WTC11 (cell line): ENCODE results near the gene E2F2. TPM values are rescaled to one million over a fixed set of nuclear protein-coding genes. Genes with fewer than 3 reads are reported as not detected.

Experiments used
- GABPB1 ChIP-seq: sonication (generic); formaldehyde crosslinking; IDR thresholded peaks from 2 replicates; pipeline ENCODE4 v1.8.1; 2023; ENCODE audit warnings: mild to moderate bottlenecking, missing genetic modification reagents
- MYBL2 ChIP-seq: sonication (generic); formaldehyde crosslinking; IDR thresholded peaks from 2 replicates; pipeline ENCODE4 v1.8.1; 2023; ENCODE audit warnings: mild to moderate bottlenecking, moderate library complexity, missing genetic modification reagents
- NFE2L1 ChIP-seq: sonication (generic); formaldehyde crosslinking; IDR thresholded peaks from 2 replicates; pipeline ENCODE4 v1.8.1; 2023; ENCODE audit warnings: missing genetic modification reagents
- TCF7 ChIP-seq: sonication (generic); formaldehyde crosslinking; IDR thresholded peaks from 2 replicates; pipeline ENCODE4 v1.8.0; 2022; ENCODE audit warnings: mild to moderate bottlenecking, low read depth, missing genetic modification reagents, moderate library complexity
- ZBTB21 ChIP-seq: sonication (generic); formaldehyde crosslinking; IDR thresholded peaks from 2 replicates; pipeline ENCODE4 v1.8.1; 2023; ENCODE audit warnings: mild to moderate bottlenecking, missing genetic modification reagents, borderline replicate concordance
- ZNF138 ChIP-seq: sonication (generic); formaldehyde crosslinking; conservative IDR thresholded peaks from 2 replicates; pipeline ENCODE4 v1.8.1; 2022; ENCODE audit warnings: mild to moderate bottlenecking, moderate library complexity, missing genetic modification reagents
- ZNF219 ChIP-seq: sonication (generic); formaldehyde crosslinking; IDR thresholded peaks from 2 replicates; pipeline ENCODE4 v1.8.0; 2023; ENCODE audit warnings: missing genetic modification reagents, mild to moderate bottlenecking, borderline replicate concordance
- ZNF317 ChIP-seq: sonication (generic); formaldehyde crosslinking; IDR thresholded peaks from 2 replicates; pipeline ENCODE4 v1.8.1; 2023; ENCODE audit warnings: low read depth, mild to moderate bottlenecking, moderate library complexity, missing genetic modification reagents, borderline replicate concordance
- total RNA-seq: library from RNA; stranded (reverse); gene quantifications from 3 replicates; pipeline ENCODE4 v1.2.3, GENCODE V29; 2021
- TF ChIP-seq, protein P1 (sequence below): fragments of 250-450 bp; sonication (Bioruptor Pico); IDR thresholded peaks from 2 replicates; pipeline ENCODE4 v1.8.0; 2021; ENCODE audit warnings: mild to moderate bottlenecking
- TF ChIP-seq, protein P2 (sequence below): sonication (generic); formaldehyde crosslinking; IDR thresholded peaks from 2 replicates; pipeline ENCODE4 v1.8.1; 2022; ENCODE audit warnings: low read depth, mild to moderate bottlenecking, moderate library complexity, missing genetic modification reagents, borderline replicate concordance
- TF ChIP-seq, protein P3 (sequence below): fragments of 250-450 bp; sonication (Bioruptor Pico); IDR thresholded peaks from 2 replicates; pipeline ENCODE4 v2.1.2; 2022; ENCODE audit warnings: mild to moderate bottlenecking, moderate library complexity
- TF ChIP-seq, protein P4 (sequence below): sonication (generic); formaldehyde crosslinking; IDR thresholded peaks from 2 replicates; pipeline ENCODE4 v1.8.1; 2022; ENCODE audit warnings: mild to moderate bottlenecking, moderate library complexity, missing genetic modification reagents
- TF ChIP-seq, protein P5 (sequence below): sonication (generic); formaldehyde crosslinking; IDR thresholded peaks from 2 replicates; pipeline ENCODE4 v1.8.0; 2022; ENCODE audit warnings: mild to moderate bottlenecking, missing genetic modification reagents
- TF ChIP-seq, protein P6 (sequence below): sonication (generic); formaldehyde crosslinking; IDR thresholded peaks from 2 replicates; pipeline ENCODE4 v1.8.1; 2023; ENCODE audit warnings: mild to moderate bottlenecking, missing genetic modification reagents
- TF ChIP-seq, protein P7 (sequence below): sonication (generic); formaldehyde crosslinking; IDR thresholded peaks from 2 replicates; pipeline ENCODE4 v1.8.1; 2022; ENCODE audit warnings: low read depth, missing genetic modification reagents, borderline replicate concordance
- TF ChIP-seq, protein P8 (sequence below): fragments of 200-600 bp; IDR thresholded peaks from 2 replicates; pipeline ENCODE4 v1.8.0; 2022; ENCODE audit warnings: antibody characterized with exemption

Gene E2F2
- total RNA-seq, 1 experiment from 2014 or later: 5.6 TPM

DNA sequence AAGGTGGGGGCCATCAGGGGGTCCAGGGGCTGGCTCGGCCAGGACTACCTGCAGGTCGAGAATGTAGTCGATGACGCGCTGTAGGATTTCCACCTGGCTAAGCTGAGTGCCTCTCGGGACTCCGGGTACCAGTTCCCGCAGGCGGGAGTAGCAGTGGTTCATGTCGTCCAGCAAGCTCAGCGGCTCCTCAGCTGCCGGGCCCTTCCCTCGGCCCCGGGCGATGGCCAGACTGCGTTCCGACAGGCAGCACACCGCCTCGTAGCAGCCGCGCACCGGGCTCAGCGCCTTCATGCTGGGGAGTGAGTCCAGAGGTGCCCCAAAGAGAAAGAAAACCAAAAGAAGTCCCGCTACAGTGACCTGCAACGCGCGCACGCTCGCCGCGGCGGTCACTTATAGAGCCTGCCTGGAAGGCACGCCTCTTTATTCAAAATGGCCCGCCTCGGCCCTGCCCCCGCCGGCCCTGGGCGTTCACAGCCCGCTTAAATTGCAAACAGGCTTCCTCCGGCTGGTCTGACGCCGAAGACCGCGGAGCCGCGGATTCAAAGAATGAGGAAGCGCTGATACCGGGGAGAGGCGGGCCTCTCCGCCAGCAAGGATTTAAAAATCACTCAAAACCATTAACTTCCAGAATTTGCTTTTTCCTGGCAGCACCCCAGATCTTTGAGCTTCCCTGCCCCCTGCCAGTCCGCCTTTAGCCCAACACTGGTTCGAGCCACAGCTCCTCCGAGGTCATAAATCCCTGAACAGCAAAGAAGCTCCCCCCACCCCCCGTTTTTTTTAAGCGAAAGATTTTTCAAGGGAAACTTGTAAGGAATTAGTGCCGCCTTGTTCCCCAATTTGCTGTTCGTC is 28.3 kb upstream of the E2F2 start, which contains the start of gene ID3 (continued):
- TF ChIP-seq GABPB1: peak; percentile 55; the same call in 1 of the 2 replicates
- TF ChIP-seq NFE2L1 (CRISPR knock-in tag): no peak; the same call in 1 of the 2 replicates
- TF ChIP-seq, protein P1, sequence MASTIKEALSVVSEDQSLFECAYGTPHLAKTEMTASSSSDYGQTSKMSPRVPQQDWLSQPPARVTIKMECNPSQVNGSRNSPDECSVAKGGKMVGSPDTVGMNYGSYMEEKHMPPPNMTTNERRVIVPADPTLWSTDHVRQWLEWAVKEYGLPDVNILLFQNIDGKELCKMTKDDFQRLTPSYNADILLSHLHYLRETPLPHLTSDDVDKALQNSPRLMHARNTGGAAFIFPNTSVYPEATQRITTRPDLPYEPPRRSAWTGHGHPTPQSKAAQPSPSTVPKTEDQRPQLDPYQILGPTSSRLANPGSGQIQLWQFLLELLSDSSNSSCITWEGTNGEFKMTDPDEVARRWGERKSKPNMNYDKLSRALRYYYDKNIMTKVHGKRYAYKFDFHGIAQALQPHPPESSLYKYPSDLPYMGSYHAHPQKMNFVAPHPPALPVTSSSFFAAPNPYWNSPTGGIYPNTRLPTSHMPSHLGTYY (CRISPR knock-in tag): no peak
- TF ChIP-seq, protein P2, sequence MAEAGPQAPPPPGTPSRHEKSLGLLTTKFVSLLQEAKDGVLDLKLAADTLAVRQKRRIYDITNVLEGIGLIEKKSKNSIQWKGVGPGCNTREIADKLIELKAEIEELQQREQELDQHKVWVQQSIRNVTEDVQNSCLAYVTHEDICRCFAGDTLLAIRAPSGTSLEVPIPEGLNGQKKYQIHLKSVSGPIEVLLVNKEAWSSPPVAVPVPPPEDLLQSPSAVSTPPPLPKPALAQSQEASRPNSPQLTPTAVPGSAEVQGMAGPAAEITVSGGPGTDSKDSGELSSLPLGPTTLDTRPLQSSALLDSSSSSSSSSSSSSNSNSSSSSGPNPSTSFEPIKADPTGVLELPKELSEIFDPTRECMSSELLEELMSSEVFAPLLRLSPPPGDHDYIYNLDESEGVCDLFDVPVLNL (CRISPR knock-in tag): no peak
- TF ChIP-seq, protein P3, sequence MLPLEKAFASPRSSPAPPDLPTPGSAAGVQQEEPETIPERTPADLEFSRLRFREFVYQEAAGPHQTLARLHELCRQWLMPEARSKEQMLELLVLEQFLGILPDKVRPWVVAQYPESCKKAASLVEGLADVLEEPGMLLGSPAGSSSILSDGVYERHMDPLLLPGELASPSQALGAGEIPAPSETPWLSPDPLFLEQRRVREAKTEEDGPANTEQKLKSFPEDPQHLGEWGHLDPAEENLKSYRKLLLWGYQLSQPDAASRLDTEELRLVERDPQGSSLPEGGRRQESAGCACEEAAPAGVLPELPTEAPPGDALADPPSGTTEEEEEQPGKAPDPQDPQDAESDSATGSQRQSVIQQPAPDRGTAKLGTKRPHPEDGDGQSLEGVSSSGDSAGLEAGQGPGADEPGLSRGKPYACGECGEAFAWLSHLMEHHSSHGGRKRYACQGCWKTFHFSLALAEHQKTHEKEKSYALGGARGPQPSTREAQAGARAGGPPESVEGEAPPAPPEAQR: no peak
- TF ChIP-seq, protein P4, sequence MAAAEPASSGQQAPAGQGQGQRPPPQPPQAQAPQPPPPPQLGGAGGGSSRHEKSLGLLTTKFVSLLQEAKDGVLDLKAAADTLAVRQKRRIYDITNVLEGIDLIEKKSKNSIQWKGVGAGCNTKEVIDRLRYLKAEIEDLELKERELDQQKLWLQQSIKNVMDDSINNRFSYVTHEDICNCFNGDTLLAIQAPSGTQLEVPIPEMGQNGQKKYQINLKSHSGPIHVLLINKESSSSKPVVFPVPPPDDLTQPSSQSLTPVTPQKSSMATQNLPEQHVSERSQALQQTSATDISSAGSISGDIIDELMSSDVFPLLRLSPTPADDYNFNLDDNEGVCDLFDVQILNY: peak; percentile 61; the same call in 1 of the 2 replicates
- TF ChIP-seq ZBTB21 (CRISPR knock-in tag): no peak
- peak; percentile 78; the same call in 1 of the 2 replicates for TF ChIP-seq MYBL2
- no peak for TF ChIP-seq ZNF138 (CRISPR knock-in tag)
- TF ChIP-seq, protein P5, sequence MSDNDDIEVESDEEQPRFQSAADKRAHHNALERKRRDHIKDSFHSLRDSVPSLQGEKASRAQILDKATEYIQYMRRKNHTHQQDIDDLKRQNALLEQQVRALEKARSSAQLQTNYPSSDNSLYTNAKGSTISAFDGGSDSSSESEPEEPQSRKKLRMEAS (CRISPR knock-in tag): peak; percentile 72; the same call in 1 of the 2 replicates
- TF ChIP-seq TCF7 (CRISPR knock-in tag): no peak
- peak; percentile 52; the same call in 1 of the 2 replicates for TF ChIP-seq ZNF317
- TF ChIP-seq, protein P6, sequence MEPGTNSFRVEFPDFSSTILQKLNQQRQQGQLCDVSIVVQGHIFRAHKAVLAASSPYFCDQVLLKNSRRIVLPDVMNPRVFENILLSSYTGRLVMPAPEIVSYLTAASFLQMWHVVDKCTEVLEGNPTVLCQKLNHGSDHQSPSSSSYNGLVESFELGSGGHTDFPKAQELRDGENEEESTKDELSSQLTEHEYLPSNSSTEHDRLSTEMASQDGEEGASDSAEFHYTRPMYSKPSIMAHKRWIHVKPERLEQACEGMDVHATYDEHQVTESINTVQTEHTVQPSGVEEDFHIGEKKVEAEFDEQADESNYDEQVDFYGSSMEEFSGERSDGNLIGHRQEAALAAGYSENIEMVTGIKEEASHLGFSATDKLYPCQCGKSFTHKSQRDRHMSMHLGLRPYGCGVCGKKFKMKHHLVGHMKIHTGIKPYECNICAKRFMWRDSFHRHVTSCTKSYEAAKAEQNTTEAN (CRISPR knock-in tag): 0 out of 2 replicates have a peak, but pooled peaks have one; percentile 60
- TF ChIP-seq, protein P7, sequence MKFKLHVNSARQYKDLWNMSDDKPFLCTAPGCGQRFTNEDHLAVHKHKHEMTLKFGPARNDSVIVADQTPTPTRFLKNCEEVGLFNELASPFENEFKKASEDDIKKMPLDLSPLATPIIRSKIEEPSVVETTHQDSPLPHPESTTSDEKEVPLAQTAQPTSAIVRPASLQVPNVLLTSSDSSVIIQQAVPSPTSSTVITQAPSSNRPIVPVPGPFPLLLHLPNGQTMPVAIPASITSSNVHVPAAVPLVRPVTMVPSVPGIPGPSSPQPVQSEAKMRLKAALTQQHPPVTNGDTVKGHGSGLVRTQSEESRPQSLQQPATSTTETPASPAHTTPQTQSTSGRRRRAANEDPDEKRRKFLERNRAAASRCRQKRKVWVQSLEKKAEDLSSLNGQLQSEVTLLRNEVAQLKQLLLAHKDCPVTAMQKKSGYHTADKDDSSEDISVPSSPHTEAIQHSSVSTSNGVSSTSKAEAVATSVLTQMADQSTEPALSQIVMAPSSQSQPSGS (CRISPR knock-in tag): no peak
- TF ChIP-seq ZNF219: no peak
- TF ChIP-seq, protein P8, sequence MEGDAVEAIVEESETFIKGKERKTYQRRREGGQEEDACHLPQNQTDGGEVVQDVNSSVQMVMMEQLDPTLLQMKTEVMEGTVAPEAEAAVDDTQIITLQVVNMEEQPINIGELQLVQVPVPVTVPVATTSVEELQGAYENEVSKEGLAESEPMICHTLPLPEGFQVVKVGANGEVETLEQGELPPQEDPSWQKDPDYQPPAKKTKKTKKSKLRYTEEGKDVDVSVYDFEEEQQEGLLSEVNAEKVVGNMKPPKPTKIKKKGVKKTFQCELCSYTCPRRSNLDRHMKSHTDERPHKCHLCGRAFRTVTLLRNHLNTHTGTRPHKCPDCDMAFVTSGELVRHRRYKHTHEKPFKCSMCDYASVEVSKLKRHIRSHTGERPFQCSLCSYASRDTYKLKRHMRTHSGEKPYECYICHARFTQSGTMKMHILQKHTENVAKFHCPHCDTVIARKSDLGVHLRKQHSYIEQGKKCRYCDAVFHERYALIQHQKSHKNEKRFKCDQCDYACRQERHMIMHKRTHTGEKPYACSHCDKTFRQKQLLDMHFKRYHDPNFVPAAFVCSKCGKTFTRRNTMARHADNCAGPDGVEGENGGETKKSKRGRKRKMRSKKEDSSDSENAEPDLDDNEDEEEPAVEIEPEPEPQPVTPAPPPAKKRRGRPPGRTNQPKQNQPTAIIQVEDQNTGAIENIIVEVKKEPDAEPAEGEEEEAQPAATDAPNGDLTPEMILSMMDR: no peak
